ENCODE measurements around the gene ADCY2.

ADCY2 gene

GRCh38 chr5:7395947-7396712, at the start of gene ADCY2:
Gene ADCY2, plus strand, starts transcription at chr5:7396138. Its CDS starts 159 bp downstream, at chr5:7396297.
- no peak for DNase-seq

- no peak for DNase-seq
Measured at GRCh38 chr5:7347377-7347776, 48.6 kb upstream of the ADCY2 start.

- DNase-seq: no peak
Measured at GRCh38 chr5:7348168-7348854, 47.6 kb upstream of the ADCY2 start.

- DNase-seq: no peak
Measured at GRCh38 chr5:7361593-7361992, 34.3 kb upstream of the ADCY2 start.

GRCh38 chr5:7363067-7363677, 32.8 kb upstream of the ADCY2 start:
- no peak for DNase-seq

DNA sequence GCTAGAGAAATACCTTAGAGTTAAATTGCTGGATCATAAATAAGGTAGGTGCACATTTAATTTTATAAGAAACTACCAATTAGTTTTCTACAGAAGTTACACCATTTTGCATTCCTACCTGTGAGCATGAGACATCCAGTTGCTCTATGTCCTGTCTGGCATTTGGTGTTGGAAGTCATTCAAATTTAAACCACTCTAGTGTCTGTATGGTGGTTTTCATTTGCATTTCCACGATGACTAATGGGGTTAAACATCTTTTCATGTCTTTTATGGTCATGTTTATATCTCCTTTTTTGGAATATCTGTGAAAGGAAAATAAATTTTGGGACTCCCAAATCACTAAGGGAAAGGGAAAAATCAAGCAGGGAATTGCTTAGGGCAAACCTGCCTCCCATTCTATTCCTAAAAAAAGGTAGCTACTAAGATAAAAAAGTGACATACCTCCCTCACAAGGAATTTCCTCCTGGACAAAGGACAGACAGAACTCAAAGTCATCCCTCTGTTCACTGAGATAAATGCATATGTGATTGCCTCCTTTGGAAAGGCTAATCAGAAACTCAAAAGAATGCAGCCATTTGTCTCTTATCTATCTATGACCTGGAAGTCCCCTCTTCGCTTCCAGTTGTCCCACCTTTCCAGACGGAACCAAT, 31.6 kb upstream of the ADCY2 start:
- DNase-seq: no peak

DNA sequence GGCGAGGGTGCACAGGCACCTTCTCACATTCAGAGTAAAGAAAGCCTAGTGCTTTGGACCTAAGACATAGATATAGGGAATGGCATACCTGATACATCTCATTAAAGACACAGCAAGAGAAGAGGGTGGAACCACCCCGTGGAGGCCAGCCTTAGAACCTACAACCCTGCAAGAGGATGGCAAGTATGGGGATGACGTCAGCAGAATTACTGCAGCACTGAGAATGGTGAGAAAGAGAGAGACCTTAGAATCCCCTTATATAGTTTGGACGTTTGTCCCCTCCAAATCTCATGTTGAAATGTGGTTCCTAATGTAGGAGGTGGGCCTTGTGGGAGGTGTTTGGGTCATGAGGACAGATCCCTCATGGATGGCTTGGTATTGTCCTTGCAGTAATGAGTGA, 28.2 kb upstream of the ADCY2 start:
- no peak for DNase-seq

DNA sequence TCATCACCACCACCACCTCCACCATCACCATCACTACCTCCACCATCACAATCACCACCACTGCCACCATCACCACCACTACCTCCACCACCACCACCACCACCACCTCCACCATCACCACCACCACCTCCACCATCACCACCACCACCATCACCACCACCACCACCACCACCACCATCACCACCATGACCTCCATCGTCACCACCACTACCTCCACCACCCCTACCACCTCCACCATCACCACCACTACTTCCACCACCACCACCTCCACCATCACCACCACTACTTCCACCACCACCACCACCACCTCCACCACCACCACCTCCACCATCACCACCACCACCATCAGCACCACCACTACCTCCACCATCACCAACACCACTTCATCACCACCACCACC, 23.5 kb upstream of the ADCY2 start:
- DNase-seq: no peak

DNA sequence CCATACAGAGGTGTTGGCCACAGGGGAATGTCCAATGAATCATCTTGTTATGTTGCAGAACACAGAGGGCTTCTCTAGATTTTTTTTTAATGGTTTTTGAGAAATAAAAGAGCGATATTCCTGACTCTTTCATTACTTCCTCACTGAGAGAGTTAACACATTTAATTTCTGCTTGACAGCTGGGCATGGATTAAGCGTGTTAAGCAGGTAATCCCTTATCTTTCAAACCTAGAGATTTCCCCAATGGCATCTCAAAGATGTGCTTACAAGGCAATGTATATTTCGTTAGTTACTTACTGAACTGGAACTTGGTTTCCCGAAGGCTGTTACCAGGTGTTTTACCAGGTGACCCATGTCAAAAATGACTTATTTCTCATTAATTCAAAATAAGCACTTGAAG, 21.8 kb upstream of the ADCY2 start:
- no peak for DNase-seq

DNA sequence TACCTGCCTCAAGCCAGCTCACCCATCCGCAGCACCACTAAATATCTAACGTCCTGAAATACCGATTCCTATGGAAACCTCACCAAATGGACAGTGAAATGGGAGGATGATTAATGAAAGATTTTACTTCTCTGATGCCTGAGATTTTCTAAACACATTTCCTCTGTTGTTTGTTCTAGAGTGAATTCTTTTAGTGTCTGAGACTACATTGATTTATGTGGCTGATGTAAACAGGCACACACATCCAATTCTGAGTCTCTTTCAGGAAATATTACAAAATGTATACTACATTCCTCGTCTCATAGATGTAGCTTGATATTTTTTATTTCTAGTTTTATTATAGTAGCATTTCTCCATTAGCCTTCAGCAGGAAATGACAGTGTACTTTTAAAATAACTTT, 20.5 kb upstream of the ADCY2 start:
- DNase-seq: no peak

- DNase-seq: no peak
Measured at GRCh38 chr5:7376871-7377270, 19.1 kb upstream of the ADCY2 start.

GRCh38 chr5:7377761-7378160, 18.2 kb upstream of the ADCY2 start:
- DNase-seq: no peak

DNA sequence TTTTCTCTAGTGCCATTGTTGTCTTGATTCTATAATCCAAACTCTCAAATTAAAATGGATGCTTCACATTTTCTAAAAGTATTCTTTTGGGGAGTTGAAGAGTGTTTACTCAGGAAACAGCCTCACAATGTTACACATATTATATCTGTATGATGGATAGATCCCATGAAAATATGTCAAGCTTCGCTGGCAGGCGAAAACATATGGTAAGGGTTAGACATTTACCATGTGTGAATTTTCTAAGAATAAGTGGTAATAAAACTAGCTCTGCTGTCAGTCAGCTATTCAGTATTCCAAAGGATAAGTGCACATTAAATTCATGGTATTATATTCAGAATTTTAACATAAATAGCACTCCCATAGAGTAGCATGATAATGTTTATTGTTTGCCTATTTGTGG, 13.3 kb upstream of the ADCY2 start:
- DNase-seq: no peak

GRCh38 chr5:7385681-7386080, 10.3 kb upstream of the ADCY2 start:
- DNase-seq: no peak

GRCh38 chr5:7388553-7388952, 7.4 kb upstream of the ADCY2 start:
- no peak for DNase-seq

GRCh38 chr5:7391215-7391614, 4.7 kb upstream of the ADCY2 start:
- DNase-seq: no peak

DNA sequence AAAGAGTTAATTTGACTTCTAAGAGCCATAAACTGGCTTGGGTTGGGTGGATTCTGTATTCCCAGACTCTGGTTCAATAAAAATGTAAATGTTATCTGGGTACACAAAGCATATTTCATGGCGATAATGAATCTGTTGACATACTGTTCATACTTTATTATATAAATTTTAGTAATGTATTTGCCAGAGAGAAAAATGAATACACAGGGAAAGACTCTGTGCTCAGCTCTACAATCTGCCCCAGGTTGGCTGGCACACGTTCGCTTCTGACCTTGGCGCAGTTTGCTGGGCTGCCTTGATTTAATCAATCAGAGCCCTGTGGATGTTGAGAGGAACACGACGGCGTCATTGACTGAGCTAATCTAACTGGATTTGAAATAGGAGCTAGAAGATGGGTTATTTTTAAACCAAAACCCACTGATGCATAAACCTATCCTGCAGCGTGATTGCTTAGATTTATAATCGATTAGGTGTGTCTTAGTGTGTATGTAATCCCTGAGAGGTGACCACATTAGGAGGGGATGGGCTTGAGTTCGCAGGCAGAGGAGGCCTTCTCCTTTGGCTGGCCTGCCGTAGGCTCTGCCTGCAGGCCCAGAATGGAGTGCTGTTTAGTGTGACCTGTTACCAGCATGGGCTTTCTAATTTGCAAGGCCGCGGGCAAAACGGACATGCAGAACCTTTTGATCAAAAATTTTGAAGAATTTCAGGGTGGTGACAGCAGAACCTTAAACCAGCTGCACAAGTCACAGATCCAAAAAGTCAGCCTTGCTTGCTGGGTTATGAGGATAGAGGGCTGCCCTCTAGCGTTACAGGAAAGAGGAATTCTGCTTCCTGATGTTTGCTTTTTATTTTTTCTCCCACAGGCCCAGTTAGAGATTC, 3.9 kb upstream of the ADCY2 start:
- no peak for DNase-seq

GRCh38 chr5:7392693-7393024, 3.3 kb upstream of the ADCY2 start:
- no peak for DNase-seq

DNA sequence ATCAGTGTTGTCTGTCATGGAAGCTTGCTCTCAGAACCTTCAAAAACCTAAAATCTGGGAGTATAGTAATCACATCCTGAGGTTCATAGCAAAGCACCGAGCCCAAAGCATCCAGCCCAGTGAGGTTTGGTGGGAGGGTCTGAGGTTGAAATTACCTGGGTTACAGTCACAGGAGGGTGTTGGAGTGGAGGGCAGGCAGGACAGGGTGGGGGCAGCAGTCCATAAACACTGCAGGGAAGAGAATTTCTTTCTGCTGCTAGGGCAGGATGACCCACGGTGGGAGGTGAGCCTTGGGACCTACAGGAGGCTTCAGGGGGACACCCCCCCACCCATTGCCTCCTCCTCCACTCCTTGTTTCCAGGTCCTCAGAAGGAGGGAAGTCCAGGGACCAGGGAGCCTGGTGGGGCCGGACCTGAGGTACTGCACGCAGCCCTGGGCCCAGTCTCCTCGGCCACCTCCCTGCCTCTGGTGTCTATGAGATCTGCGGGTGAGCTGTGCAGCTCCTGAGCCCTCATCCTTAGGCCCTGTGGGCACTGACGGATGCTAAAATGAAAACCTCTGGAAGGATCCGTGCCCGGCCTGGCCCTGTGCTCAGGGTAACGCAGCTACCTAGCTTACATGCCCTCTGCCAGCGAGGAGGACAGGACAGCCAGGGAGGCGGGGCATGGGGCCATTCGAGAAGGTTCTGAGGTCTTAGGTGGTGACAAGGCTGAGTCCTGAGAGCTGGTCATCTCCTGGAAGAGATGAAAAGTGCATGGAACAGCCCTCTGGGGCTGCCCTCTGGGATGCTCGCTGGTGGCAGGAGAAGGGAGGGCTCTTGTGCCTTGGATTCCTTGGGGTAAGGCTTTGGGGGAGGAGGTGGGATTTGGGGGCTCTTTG, 1.8 kb upstream of the ADCY2 start:
- no peak for DNase-seq

GRCh38 chr5:7394889-7395431, 978 bp upstream of the ADCY2 start:
- DNase-seq: no peak

GRCh38 chr5:7395432-7395946, 449 bp upstream of the ADCY2 start:
- no peak for DNase-seq
